Stimulated activated CD4-positive, alpha-beta T cell treated with anti-CD3 and anti-CD28 coated beads, Interleukin-1b, Interleukin-23, amount 100 ng/mL, for 48 hours (primary cell): ENCODE results near the gene SENP3.
A peak's percentile ranks its signal among the peaks of the same experiment; 100 is the strongest.

Experiments
- DNase-seq: peaks from one replicate; pipeline ENCODE4 v3.0.0-alpha.2; 2020

SENP3 gene

DNA sequence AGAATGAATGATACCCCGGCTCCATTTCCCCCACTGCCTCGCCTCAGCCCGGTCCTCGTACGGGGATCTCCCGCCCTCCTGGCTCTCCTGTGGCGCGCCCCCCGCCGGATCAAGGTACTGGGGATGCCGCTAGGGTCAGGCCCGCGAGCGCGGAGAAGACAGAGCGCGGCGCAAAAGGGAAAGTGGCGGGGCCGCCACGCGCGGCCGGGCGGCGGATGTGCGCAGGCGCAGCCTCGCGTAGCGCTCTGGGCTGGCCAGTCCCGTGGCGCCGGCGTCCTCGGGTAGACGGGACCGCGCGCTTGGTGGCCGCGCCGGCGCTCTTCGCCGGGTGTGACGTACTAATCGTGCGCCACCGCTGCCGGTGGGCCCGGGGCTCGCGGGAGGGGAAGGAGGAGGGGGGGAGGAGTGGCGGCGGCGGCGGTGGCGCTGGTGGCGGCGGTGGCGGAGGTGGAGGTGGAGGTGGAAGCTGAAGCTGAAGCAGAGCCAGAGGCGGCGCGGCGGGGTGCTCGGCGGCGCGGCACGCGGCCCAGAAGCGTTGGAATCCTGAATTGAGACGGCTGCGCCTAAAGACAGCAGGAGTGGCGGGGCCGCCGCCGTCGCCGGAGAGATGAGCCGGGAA, at the start of gene SENP3:
Gene SENP3 (plus strand): TSS at position 331 of the 619 bp plus-strand sequence. CDS start 1,158 bp downstream, outside the sequence.
- DNase-seq = peak; percentile 90

GRCh38 chr17:7512105-7512504, 49.6 kb upstream of the SENP3 start:
- DNase-seq = no peak

- no peak for DNase-seq
These were observed 48.7 kb upstream of the SENP3 start for GRCh38 chr17:7512824-7513540.

DNA sequence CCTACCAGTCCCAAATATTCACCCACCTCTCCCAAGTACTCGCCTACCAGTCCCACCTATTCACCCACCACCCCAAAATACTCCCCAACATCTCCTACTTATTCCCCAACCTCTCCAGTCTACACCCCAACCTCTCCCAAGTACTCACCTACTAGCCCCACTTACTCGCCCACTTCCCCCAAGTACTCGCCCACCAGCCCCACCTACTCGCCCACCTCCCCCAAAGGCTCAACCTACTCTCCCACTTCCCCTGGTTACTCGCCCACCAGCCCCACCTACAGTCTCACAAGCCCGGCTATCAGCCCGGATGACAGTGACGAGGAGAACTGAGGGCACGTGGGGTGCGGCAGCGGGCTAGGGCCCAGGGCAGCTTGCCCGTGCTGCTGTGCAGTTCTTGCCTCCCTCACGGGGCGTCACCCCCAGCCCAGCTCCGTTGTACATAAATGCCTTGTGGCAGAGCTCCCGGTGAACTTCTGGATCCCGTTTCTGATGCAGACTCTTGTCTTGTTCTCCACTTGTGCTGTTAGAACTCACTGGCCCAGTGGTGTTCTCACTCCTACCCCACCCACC, 47.8 kb upstream of the SENP3 start:
- DNase-seq = no peak

GRCh38 chr17:7515911-7516610, 45.7 kb upstream of the SENP3 start:
- no peak for DNase-seq

- peak; percentile 52 for DNase-seq
These were observed 38.7 kb upstream of the SENP3 start for GRCh38 chr17:7523033-7523432.

GRCh38 chr17:7528842-7529241, 32.9 kb upstream of the SENP3 start:
- no peak for DNase-seq

GRCh38 chr17:7530023-7530900, 31.5 kb upstream of the SENP3 start:
- DNase-seq = no peak

DNA sequence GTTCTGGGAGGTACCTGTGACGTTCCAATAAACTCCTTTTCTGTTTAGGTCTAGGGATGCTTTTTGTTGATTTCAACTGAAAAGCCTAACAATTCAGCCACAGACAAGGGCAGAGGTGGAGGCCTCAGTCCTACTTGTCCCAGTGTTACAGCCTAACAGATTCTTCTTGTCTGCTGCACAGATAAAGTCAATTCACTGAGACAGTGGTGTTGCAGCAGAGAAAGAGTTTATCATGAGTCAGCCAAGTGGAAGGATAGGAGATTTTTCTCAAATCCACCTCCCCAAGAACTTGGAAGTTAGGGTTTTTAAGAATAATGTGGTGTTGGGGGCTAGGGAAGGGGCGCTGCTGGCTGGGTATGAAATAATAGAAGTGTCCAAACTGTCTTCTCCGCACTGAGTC, 23.7 kb upstream of the SENP3 start:
- DNase-seq = no peak

DNA sequence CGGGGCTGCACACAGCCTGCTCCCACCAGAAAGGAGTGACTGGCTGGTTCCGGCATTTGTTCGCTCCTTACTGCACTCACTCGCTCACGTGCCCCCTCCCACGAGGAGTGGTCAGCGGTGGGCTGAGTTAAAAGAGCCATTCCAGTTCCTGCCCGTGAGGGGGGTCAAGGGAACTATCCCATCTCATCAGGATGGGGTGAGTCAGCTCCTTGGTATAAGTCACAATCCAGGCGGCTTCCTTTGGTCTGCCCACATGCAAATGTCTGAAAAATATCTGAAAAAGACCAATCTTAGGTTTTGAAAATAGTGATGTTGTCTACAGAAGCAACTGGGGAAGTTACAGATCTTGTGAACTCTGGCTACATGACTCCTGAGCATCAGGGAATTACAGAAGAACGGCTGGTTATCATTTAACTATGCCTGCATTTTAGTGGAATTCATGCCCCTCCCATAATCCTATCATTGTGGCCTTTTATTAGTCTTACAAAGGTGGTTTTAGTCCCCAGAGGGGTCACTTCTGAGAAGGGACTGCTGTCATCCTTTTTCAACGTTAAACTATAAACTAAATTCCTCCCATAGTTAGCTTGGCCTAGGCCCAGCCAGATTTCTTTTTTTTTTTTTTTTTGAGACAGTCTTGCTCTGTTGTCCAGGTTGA, 22.7 kb upstream of the SENP3 start:
- no peak for DNase-seq

DNA sequence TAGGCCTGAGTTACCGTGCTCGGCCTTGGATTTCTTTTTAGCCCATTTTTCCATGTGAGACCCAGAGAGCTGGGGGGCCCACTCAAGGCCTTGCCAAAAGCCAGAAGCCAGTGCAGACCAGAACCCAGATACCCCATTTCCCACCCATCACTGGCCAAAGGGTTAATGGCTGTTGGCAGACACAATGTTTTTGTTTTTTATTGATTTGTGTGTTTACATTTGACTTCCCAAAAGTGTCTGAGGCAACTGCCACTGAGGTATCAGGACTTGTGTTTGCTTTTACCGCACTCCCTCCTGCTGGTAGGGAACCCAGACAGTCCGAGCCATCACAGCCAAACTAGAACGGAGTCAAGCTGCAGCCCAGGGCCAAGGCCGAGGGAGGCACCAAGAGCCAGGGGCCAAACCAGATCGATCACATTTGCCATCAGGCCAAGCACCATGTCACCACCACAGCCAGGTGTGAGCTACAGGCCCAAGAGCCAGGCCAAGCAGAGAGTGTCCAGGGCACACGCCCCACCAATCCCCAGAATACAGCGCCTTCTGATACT, 20.6 kb upstream of the SENP3 start:
- DNase-seq = no peak

- no peak for DNase-seq
These were observed 16.8 kb upstream of the SENP3 start for GRCh38 chr17:7544911-7545310.

DNA sequence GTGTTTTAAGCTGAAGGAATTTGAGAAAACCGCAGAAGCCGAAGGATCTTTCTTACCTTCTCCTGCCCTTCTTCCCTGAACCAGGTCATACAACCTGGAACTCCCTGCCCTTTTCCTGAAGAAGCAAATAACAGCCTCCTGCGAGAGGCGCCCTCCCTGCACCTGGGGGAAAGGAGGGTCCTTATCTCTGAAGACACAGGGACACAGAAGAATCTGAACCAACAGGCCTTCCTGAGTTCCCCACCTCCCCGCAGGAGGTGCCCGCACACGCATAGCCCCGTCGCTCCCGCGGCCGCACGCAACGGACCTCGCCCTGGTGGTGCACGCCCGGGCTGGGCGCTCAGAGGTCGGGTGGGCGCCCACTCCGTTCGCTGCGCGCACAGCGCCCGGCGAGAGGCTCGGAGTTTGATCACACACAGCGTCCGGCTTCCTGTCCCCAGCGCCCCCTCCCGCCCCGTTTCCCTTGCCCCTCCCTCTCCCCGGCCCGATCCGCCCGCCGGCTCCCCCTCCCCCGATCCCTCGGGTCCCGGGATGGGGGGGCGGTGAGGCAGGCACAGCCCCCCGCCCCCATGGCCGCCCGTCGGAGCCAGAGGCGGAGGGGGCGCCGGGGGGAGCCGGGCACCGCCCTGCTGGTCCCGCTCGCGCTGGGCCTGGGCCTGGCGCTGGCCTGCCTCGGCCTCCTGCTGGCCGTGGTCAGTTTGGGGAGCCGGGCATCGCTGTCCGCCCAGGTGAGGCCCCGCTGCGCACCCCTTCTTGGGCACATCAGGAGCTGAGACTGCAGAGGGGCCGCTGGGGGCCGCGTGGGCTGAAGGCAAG, 12.9 kb upstream of the SENP3 start, which contains the start of gene TNFSF12:
Gene TNFSF12 (plus strand): TSS at position 474 of the 816 bp plus-strand sequence. CDS start 96 bp downstream, at position 570.
- peak; percentile 36 for DNase-seq

DNA sequence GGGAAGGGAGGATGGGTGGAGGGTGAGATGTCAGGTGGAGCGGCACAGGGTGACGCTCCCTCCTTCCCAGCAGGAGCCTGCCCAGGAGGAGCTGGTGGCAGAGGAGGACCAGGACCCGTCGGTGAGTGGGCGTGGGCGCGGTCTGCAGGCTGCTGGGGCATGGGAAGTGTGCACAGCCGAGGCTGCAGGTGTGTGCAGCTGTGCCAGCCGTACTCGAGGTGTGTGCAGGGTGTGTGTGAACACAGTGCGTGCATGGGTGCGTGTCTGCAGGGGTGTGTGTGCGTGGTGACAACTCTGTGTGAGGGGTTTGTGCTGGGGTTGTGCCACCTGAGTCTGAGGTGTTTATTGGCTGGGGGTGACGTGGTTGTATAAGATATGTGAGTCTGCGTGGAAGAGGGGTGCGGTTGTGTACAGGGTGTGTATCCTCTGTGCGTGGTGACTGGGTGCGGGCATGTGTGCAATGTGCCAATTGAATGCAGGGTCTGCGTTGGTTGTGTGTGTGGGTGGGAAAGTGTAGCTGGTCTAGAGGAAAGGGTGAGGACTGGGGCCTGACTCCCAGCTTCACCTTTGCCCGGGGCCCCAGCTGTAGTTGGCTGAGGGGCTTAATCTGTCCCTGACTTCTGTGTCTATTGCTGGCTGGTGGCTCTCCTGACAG, 12.2 kb upstream of the SENP3 start:
- DNase-seq = peak; percentile 24

- DNase-seq = no peak
These were observed 11.4 kb upstream of the SENP3 start for GRCh38 chr17:7550344-7550743.

DNA sequence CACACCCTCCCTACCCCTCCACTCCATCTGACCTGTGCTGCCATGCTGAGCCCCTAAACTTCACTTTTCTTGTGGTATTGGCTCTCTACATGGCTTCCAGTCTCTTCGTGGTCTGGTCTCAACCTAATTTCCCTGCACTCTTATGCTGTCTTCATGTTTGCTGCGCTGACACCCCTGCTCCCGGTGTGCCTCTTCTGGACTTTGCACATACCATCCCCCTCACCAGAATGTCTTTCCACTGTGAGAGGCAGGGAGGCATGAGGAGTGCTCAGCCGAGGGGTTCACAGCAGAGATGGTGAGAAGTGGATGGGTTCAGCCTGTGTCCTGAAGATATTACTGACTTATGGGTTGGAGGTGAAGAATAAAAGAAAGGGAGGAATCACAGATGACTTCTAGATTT, 10.3 kb upstream of the SENP3 start:
- no peak for DNase-seq

DNA sequence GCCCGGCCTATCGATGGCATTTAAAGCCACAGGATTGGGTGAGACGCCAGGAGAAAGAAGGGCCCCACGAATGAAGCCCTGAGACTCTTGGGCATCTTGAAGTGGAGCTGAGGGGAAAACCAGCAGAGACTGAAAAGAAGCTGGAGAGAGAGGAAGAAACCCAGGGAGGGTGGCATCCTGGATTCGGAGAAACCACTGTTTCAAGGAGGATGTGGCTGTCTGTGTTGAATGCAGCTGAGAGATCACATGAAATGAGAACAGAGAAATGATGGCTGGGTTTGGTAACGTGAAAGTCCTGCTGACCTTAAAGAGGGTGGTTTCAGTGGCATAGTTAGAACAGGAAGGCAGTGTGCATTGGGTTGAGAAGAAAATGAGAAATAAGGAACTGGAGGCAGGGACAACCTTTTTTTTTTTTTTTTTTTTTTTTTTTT, 9.1 kb upstream of the SENP3 start:
- no peak for DNase-seq

DNA sequence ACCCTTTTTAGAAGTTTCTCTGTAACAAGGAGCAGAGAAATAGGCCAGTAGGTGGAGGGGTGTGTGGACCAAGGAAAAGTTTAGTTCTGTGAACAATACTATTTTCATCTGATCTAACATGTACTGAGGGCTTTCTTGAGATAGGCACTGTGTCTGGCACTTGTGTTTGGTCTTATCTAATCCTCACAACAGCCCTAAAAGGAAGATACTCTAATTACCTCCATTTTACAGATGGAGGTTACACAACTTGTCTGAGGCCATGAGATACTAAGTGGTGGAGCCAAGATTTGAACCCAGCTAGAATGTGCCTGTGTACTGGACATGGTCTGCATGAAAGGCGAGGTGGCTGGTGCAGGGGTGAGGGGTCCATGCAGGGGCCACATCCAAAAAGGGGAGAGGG, 8.4 kb upstream of the SENP3 start:
- DNase-seq = no peak

- DNase-seq = no peak
These were observed 6.3 kb upstream of the SENP3 start for GRCh38 chr17:7555320-7555948.

DNA sequence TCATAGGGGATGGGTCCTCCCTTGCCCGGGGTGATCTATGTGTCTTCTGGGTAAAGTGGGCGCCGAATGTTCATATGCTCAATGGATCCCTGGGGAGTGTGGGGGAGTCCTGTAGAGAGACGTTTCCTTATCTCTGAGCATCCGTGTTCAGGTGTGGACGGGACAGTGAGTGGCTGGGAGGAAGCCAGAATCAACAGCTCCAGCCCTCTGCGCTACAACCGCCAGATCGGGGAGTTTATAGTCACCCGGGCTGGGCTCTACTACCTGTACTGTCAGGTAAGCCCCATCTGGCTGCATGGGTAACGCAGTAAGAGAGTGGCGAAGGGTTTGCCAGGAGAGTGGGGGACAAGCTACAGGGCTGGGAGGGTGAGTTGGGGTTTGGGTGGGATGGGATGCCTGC, 5.1 kb upstream of the SENP3 start:
- DNase-seq = no peak
